GM19238 (cell line): ENCODE measurements around the gene SFRP5.

Experiments
- DNase-seq: peaks from one replicate; pipeline ENCODE4 v3.0.0; 2011; ENCODE audit warnings: low spot score; ENCODE audit not compliant: insufficient read length

Gene SFRP5

DNA sequence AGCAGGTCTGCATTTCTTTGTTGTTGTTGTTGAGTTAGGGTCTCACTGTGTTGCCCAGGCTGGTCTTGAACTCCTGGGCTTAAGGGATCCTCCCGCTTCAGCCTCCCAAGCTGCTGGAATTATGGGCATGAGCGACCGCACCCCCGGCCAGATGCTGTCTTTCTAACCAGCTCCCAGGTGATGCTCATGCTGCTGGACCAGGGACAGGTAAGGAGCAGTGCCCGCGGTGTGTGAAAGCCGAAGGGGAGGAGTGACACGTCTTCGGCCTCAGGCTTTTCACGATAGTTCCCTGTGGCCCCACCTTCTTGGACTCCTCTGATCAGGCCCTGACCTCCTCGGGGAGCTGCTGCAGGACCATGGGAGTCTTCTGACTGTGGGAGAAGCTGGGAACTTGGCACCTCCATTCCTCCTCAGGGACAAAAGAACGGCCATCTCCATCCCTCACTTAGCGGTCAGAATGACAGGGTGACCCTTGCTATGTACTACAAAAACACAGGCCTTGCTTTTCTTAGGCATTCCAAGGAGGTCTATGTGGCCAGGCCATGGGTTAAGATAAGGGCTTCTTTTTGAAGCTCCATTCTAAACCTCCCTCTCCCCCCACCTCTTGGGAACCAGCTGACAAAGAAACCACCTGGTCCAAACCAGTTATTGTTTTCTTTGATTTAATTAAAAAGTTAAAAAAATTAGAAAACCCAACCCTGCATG, 5.5 kb downstream of the SFRP5 start:
- DNase-seq = no peak

DNA sequence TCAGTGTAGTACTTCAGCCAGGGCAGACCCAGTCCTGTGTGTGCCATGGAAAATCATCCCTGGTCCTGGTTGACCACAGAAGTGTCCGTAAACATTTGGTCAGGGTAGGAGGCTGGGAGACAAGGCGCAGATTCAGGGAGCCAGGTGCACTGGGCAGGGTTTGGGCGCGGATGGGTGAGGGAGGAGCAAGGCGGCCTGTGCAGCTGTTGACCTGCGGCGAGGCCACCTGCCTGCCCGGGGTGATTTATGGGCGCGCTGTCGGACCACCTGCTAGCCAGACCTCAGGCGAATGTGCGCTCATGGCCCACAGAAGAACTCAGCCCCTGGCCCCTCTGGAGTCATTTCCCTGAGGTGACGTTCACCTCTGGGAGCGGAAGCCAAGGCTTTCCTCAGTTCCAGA, 6.6 kb downstream of the SFRP5 start:
- DNase-seq = no peak

DNA sequence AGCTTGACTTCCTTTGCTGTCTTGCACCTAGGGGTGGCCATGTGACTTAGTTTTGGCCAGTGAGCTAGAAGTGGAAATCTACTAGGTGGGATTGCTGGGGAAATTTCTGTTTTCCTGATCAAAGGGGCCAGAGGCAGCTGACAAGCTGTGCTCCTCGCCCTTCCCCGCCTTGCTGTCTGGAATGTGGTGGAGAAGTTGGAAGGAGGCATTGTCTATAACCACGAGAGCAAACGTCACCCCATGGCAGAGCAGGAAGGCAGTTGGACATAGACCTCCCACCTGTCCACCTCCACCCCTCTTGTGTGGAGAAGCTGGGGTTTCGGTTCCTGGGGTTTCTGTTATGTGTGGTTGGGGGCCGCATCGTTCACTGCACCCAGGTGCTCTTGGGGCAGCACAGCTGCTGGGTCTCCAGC, 7.3 kb downstream of the SFRP5 start:
- no peak for DNase-seq

DNA sequence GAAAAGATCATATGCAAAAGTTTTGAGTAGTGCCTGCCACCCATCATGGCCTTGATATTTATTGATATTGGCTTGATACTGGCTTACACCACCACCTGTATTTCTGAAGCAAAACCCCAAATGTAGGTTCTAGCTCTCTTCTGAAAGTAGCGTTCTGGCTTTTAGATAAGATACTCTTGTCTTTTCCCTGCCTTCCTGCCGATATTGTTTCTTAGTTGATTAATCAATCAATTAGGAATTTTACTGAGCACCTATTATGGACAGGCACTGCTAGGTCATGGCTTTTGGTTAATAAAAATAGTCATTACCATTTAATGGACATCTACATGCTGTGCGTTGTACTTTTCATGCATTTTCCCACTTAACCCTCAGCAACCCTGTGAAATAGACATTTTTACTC, 7.9 kb downstream of the SFRP5 start:
- no peak for DNase-seq

DNA sequence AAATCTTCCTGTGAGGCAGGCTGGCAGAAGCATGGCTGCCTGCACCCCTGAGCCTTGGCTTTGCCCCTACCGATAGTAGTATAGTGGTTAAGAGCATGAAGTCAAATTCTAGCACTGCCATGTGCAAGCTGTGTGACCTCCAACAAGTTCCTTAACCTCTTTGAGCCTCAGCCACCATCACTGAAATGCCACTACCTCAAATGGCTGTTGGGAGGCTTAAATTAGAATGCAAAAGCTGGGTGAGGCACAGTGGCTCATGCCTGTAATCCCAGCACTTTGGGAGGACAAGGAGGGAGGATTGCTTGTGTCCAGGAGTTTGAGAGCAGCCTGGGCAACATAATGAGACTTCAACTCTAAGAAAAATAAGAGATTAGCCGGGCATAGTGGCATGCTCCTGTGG, 8.4 kb downstream of the SFRP5 start:
- no peak for DNase-seq

DNA sequence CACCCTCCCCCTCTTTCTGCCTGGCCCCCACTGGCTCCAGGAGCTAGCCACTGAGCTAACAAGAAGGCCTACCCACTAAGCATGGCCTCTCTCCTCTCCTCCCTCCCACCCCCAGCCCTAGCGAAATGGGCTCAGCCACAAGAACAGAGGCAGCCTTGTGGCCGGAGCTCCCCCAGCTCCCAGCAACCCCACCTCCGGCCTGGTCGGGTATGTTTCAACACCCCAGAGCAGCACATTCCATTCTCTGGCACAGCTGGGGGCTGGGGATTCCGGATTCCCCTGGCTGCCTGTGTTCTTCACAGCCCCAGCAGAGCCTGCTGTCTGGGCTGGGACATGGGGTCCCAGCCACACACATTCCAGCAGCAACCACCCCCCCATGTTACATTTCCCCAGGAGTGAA, 9.0 kb downstream of the SFRP5 start:
- DNase-seq = no peak

DNA sequence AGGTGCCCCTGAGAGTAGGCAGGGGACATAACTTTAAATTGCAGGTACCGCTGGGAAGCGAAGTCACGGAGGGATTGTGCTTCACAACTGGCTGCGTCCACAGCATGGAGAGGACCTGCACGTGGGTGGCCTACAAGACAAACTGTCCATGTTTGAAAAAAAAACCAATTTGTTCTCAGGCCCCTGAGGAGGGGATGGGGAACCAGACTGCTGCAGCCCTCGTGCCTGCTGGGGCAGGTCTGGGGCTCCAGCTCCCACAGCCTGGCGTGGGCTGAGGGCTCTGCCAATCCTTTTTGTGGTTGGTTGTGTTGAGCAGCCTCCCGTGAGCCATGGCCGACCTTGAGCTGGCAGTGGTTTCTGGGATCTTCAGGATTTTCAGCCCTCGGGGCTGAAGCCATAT, 9.7 kb downstream of the SFRP5 start:
- DNase-seq = no peak

DNA sequence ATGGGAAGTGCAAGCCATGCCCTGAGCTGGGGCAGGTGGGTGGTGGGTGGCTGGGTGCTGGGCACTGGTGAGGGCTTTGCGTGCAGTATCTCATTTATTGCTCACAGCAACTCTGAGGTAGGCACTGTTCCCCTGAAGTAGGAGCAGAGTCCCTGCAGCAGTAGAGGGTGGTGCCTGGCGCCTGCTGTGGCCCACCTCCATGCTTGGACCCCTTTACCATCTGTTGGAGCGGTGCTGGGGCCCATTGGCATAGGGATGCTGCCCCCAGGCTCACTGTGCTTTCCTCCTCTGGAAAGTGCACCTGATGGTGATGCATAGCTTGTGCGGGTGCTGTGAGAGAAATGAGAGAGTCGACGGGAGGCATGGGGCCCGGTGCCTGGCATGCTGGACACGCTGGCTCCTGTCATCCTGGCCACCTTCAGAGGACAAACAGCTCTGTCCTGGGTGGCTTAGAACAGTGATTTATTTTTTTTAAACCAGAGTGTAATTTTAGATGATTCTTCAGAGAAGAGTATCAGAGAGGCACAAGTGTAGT, 10.4 kb downstream of the SFRP5 start:
- no peak for DNase-seq

DNA sequence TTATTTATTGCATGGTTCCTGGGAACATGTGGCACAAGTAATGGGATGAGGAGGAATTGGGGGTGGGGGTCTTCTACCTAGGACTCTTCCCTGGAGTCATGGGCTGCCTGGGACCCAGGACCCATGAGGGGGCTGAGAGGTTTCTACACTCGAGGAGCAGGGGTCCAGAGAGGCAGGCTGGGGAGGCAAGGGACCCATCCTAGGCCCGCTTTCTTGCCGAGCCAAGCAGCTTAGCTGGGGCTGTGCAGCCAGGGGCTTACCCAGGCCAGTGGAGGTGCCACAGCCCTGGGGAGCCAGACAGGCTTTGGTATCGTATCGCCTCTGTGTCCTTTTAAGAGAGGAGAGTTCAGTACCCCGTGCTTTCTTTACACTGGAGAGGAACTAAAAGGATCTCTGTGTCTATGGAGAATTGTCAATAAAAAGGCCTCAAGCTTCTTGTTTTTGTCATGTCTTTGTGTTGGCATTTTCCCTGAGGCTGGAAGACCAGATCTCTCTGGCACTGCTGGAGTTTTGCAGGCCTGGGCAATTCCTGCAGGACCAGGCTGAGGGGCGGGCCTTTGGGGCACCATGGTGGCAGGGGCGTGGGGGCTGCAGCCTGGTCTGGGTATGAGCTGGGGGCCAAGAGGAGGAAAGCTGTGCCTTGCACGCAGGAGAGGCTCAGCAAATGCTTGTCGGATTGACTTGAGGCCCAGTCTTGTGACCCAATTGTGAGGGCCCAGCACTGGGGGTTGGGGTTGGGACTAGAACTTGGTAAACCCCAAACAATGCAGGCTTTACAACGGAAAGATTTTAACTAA, 11.1 kb downstream of the SFRP5 start:
- DNase-seq = no peak

DNA sequence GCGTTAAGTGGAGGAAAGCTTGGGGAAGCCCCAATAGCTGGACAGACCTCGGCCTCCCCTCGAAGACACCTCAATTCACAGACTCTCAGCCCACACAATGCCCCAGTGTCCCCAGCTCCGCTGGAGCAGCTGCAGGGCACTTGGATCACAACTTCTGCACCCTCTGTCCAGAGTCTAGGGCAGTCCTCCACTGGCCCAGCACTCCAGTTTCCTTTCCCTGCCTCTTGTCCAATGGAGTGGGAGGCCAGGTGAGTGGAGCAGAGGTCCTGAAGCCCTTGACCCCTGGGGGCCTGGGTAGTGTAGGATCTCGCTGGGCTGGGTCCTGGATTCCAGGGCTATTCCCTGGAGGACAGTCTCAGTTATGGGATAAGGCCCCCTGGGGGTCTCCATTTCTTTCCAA, 11.9 kb downstream of the SFRP5 start:
- DNase-seq = no peak

DNA sequence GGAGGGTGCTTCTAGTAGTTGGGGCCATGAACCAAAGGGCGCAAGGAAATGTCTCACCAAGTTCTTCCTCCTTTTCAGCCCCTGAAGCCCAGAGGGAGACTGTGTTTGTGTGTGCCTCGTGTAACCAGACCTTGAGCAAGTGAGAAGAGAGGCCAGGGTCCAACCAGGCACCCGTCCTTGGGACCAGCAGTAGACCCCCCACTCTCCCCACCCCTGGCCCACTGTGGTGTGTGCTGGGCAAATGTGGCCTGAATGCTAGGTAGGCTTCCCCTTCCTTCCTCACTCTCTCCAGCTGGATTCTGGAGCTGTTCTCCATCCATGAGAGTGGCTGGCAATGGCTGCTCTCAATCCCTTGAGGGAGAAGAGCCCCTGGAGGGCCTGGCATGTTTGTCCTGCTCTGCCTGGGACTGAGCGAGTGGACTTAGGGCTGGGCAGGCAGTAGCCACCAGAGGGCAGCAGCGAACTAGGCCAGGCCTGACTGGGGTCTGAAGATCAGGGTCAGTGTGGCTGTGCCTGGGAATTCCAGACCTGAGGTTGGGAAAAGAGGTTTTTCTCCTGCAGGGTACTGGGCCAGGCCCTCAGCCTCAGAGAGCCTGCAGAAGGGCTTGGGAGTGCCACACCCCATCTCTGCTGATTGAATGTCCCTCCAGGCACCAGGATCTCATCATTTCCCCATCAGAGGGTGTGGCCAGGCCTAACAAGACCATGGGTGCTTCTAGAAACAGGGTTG, 12.5 kb downstream of the SFRP5 start:
- no peak for DNase-seq

DNA sequence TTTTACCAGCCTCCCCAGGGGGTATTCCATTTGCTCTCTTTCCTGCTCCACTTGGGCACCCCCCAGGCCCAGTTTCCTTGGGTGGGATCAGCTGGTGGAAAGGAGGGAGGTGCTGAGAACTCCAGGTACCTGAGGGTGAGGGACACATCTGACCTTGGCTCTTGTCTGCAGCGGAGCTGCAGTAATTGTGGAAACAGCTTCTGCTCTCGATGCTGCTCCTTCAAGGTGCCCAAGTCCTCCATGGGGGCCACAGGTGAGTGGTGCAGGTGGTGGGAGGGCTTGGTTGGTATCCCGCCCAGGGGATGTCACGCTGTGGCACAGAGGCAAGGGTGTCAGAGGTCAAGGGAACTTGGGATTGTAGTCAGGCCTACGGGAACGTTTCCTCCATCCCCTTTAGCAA, 14.3 kb downstream of the SFRP5 start:
- DNase-seq = no peak

DNA sequence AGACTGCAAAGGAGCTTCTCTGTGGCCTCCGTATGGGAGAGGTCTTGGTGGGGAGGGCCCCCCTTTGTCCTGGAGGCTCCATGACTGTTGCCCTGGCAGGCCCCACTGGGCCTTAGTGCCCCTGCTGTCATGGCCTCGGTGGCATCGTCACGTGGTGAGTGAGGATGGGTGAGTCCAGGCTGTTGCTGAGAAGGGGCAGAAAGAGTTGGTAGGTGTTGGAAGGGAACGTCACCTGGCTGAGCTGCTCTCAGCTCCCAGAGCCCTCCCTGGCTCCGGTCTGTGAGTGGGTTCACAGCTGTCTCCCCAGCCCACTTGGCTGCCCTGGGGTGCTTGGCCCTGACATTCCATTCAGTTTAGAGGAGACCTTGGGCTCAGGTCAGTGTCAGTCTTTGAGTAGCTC, 16.1 kb downstream of the SFRP5 start:
- DNase-seq = no peak

DNA sequence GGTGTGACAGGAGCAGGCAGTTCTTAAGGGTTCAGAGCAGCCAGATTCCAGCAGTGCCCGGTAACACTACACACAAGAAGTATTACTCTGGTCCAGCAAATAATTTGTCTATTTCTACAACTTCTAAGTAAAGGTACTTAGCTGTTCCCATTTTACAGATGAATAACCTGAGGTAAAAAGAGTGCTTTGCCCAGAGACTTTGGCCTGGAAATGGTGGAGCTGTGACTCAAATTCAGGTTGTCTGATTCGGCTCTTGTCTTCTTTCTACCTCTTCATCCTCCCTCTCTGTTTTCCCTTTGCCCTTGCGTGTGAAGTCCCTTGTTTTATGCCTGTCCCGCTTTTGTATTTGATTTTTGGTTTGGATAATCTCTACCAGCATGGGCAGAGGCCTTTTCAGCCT, 17.1 kb downstream of the SFRP5 start:
- no peak for DNase-seq

DNA sequence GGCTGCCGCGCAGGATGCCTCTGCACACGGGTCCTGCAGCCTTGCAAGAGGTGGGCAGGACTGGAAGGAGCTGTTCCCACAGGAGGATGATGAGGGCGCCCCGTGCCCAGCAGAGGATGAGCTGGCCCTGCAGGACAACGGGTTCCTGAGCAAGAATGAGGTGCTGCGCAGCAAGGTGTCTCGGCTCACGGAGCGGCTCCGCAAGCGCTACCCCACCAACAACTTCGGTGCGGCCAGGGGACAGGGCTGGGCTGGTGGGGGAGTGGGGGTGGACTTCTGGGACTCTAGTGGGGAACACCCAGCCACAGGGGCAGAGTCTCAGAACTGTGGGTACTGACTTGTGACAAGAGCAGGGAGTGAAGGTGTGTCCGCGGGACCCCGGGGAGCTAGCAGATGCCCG, 18.8 kb downstream of the SFRP5 start:
- no peak for DNase-seq

DNA sequence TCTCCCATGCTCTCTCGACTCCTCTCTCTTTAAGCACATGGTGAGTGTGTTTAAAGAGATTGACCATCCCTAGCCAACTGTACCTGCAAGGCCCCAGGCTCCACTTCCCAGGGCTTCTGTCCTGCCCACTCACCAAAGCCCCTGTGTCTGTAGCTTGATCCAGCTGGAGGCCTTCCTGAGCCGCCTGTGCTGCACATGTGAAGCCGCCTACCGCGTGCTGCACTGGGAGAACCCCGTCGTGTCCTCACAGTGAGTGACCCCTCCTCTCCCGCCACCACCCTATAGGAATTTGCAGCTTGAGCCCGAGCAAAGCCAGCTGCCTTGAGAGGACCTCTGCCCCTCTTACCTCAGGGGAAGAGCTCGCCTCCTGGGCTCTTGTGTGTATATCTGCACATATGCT, 23.7 kb downstream of the SFRP5 start:
- no peak for DNase-seq

DNA sequence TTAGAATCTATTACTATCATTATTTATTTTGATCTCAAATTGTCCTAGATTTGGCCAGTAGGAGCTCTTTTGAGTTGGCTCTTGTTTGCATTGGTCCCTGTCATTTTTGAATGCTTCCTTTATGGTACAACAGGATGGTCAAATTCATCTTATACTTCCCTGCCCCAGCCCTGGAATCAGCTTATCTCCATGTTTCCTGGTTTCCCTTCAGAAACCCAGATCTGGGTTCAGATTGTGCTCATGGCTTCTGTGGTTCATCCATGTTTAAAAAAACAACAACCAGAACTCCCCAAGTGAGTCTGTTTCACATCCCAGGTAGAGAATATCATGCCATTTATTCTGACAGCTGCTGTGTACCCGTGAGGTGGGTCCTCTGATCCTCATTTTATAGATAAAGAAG, 24.2 kb downstream of the SFRP5 start:
- no peak for DNase-seq

DNA sequence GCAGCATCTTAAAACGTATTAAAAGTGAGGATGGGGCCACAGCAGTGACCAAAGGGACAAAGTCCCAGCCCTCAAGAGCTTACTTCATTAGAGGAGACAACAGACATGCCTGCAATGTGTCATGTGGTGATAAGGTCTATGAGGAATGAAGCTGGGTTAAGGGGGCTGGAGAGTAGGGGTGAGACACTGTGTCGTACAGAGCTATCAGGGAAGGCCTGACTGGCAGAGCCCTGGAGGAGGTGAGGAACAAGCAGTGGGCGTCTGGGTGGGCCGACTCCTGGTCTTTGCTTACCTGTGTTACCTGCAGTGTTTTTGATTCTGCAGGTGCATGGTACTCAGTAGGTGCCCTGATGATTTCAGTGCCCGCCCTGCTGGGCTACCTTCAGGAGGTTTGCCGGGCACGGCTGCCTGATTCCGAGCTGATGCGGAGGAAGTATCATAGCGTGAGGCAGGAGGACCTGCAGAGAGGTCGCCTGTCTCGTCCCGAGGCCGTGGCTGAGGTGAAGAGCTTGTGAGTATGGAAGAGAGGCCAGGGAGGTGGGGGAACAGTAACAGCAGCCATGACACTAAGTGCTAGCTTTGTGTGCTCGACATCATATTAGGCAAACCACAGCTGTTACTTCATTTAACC, 27.3 kb downstream of the SFRP5 start:
- no peak for DNase-seq

DNA sequence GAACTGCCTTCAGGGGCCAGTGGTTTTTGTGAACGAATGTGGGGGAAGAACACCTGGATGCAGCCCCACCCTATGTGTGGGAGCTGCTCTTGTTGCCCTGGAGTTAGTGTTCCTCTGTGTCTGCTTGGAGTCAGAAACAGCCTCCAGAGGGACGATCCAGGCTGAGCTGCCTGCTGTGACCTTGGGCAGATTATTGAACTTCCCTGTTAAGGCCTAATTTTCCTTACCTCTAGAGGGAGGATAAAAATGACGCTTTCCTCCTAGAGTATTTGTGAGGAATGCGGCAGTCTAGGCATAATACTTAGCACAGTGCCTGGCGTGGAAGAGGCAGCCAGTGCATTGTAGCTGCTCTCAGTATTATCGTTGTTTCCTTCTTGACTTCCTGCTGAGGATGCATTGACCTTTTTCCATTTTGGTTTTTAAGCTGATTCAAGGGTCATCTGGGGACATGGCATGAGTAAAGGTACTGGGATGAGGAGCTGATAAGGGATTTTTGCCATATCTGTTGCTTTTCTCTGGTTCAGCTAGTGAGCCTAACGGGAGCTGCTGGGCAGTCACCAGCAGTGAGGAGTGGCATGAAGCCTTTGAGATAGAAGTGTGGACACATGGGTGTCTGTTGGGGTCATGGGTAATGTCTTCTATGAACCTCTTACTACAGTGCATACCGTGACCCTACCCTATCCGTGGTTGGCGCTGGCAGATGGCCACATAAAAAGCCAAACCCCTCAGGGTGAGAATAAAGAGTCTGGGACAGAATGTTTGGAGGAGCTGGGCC, 28.4 kb downstream of the SFRP5 start:
- DNase-seq = no peak

DNA sequence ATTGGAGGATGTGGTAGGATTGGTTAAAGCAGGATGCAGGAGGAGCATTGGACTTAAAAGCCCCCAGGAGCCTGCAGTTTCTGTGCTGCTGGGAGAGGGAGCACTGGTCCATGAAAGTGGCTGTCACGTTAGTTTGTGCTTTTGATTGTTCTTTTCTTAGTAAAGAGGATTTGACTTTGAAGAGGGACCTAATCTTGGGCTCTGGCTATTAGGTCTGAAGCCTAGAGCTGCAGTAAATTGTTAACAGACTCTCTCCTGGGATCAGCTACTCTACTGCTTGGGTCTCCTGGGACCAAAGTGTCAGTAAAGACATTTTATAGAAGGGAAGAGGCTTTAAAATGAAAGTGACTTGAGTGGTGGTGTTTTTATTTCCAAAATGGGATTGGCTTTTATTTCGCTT, 31.2 kb downstream of the SFRP5 start:
- DNase-seq = no peak

DNA sequence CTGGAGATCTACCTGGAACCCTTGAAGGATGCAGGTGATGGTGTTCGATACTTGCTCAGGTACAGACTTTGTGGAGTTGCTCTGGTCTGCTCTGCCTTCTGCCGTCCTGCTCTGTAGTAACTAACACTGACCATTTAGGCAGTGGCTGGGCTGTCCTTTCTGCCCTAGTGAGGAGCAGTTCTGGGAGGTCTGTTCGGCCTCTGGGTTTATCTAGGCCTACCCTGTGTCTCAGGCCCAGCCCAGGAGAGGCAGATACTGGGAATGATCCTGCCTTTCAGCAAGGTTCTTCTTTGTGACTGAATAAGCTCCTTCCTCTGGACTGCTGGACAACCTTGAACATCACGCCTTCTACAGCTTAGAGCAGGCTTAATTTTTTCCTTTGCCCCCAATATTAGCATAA, 33.2 kb downstream of the SFRP5 start:
- no peak for DNase-seq
